HS-5 (cell line): ENCODE data around the gene TOR4A.
"Not testable (repeated sequence)": the region's sequence is repeated elsewhere in the genome, so short reads cannot be mapped to it uniquely, and the experiment has no call there.

ENCODE experiments used
- DNase-seq: peaks from one replicate; pipeline ENCODE4 v3.0.0-alpha.2; 2012; ENCODE audit warnings: low read depth

The TOR4A gene

DNA sequence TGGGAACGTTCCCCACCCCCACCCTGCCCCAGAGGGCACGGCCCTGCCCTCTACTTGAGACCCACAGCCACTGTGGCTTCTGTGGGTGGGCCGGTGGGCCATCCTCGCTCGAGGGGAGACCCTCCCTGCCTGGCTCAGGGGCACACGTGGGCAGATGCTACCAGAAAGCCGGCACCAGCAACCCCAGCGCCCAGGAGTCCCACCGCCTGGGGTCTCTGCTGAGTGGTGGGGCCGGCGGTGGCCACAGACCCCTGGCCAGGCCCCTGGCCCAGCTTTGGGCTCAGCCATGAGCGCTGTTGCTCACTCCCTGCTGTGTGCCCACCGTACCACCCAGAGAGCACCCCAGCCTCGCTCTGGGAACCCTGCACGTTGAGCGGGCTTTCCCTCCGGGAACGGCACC lies 41.1 kb downstream of the TOR4A start:
- no peak for DNase-seq

DNA sequence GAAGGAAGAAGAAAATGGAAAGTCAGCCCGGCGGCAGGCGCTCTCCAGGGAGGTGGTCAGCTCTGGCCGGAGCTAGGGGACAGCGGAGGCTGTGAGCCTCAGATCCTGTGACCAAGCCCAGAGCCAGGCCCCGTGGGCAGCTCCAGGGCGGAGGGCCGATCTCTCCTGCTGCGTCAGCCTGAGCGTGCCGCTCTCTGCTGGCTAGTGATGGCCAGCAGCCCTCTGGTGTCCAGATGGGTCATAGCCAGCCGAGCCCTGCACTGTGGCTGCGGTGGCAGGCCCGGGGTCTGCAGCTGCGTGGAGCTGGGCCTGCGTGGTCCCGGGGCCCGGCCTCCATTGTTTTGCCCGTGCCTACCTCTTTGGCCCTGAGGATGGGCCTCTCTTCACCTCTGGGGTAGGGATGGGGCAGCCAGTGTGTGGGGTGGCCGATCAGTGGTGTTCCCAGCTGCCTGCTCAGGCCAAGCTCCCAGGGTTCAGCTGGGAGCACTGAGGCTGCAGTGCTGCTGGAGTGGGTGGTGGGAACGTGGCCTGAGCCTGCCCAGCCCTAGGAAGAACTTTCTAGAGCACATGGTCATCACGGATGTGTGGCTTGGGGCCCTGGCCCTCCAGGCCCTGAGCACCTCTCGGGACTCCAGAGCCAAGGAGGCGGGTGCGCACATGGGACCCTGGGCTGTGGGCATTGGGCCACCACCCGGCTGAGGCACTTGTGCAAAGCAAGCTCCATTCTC lies 41.6 kb downstream of the TOR4A start:
- no peak for DNase-seq

DNA sequence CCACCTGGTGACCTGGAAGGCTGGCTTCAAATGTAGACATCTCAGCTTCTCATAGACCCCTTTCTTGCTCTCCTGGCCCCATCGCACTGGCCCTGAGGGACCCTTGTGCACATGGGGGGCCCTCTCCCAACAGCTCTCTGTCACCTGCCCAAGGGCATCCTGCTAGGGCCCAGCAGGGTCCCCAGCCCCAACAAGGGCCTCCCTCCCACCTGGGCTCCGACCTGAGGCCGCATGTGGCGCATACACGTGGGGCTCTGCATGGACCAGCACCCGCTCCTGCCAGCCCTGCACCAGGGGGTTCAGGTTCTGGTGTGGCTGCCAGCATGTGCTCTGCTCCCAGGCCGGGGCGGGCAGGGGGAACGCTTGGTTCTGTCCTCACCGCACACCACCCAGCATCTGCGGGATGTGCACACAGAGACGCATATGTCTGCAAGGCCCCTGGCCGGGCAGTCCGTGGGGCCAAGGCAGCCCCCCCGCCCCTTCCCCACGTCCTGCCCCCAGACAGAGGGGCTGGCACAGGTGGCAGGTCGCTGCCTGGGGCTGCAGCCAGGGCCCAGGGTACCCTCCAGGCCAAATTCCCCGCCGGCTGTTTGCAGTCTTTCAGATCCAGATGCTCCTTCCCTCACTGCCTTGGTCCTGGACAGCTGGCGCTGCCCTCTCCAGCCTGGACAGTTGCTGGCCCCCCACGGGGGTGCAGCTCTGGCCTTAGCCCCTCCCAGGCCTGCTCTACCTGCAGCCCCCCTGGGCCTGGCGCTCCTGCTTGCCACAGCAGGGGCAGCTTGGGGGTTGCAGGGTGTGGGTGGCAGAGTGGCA lies 42.4 kb downstream of the TOR4A start:
- no peak for DNase-seq

DNA sequence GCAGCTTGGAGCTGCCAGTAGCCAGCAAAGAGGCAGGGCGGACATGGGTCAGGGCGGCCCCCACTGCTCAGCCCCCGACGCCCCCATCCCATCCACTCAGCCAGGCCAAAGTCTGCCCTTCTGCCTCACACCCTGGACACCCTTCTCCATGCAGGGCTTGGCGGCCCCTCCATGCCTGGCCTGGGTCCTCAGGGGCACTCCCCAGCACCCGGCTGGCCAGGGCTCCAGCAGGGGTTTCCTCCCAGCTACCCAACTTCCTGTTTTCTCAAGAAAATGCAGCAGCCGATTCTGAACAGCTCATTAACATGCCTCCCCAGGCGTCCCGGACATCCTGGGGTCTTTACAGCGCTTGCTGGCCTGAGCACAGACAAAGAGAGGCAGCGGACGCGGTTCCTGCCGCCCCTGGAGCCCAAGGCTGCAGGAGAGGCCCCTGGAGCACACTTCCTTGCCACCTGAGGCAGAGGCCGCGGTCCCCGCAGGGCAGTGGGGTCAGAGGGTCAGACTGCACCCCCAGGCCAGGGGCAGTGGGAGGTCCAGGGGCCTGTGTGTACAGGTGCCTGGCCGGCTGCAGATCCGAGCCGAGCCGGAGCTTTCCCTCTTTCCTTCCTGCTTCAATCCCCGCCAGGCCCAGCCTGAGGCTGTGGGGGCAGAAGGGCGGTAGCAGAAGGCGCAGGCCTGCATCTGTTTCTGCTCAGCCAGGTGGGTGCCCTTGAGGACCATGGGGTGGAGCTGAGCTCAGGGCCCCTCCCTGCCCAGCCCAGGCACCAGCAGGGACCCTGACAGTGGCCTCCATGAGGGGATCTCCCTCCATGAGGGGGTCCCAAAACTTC lies 43.2 kb downstream of the TOR4A start:
- DNase-seq = no peak

DNA sequence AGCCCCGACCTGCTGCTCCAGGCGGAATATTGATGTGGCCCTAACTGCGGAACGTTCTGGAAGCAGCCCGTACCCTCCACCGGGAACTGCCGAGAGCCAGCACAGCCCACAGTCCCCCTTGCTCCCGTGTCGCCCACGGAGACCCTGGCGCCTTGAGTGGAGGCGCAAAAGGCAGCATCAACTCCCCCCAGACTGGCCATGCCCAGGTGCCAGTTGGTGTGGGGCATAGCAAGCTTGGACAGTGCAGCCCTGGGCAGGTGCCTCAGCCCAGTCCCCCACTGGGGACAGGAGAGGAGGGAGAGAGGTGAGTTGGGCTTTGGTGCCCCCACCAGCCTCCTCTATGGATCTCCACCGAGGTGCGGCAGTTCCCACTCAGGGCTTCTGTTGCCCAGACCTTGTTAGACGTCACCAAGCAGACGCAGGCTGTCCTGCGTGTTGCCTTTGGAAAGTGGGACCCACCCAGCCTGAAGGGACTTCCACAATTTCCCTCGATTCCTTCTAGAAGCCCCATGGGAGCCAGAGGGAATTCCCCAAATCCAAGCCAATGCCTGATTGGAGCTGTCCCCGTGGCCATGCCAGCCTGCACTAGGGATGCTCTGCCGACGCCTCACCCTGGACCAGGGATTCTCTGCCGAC lies 44.3 kb downstream of the TOR4A start:
- DNase-seq = no peak

DNA sequence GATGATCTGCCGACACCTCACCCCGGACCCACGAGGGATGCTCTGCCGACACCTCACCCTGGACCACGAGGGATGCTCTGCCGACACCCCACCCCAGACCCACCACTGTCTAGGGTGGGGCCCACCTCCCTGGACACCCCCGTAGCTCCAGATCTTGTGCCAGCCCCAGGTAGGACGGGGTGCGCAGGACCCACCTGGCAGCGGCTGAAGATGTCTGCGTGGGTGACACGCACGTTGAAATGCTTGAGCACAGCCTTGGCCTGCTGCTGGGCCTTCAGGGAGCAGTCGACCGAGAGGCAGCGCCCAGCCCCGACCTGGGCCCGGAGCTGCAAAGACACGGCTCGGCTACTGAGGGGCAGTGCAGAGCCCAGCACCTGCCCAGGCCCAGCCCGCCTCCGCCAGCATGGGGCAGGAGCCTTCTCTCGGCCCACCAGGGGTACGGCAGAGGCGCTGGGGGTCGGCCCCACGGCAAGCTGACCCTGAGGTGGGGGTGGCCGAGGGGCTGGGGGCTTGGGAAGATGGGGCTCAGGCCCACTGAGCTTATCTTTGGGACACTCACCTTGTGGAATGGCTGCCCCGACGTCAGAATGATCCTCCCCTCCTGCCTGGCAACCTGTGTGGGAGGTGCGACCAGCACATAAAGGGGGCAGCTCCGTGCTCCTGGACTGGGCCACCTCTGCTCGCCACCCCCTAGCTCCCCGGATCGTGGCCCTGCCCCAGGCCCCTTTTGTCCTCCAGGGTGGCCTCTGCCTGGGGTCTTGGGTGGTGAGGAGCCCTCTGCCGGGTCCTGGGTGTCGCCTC lies 46.2 kb downstream of the TOR4A start:
- DNase-seq = no peak

DNA sequence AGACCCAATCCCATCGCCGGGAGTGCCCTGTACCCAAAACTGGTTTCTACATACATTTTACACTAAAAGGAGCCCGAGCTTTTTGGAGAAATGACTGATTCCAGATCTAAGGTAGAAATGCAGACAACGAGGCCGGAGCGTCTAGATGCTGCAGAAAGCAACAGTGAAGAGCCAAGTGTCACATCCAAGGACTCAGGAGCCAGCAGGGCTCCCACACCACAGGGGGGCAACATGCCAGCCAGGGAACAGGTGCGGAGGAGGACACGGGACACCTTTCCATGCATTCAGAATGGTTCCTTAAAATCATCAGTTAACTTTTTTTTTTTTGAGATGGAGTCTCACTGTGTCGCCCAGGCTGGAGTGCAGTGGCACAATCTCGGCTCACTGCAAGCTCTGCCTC lies 47.6 kb downstream of the TOR4A start:
- no peak for DNase-seq

DNA sequence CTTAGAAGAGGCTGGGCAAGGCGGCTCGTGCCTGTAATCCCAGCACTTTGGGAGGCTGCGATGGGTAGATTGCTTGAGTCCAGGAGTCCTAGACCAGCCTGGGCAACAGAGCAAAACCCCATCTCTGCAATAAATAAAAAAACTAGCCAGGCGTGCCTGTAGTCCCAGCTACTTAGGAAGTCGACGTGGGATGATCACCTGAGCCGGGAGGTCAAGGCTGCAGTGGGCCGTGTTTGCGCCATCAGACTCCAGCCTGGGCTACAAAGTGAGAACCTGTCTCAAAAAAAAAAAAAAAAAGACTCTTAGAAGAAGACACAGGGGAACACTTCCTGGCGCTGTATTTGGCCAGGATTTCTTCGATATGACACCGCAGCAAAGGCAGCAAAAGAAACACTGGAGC lies 48.3 kb downstream of the TOR4A start:
- no peak for DNase-seq

DNA sequence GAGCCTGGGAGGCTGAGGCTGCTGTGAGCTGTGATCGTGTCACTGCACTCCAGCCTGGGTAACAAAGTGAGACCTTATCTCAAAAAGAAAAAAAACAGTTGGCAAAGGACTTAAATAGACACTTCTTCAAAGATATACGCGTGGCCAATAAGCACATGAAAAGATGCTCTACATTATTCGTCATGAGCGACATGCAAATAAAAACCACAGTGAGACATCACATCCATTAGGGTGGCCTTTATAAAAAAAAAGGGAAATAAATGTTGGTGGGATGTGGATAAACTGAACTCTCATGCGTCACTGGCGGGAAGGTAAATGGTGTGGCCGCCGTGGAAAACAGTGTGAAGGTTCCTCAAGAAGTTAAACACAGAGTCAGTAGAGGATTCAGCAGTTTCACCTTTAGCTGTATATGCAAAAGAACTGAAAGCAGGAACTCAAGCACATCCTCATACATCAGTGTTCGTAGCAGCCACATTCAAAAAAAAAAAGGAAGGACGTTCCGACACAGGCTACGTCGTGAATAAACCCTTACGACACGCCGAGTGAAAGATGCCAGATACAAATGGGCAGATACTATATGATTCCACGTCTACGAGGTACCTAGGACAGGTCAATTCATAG lies 49.0 kb downstream of the TOR4A start:
- no peak for DNase-seq

DNA sequence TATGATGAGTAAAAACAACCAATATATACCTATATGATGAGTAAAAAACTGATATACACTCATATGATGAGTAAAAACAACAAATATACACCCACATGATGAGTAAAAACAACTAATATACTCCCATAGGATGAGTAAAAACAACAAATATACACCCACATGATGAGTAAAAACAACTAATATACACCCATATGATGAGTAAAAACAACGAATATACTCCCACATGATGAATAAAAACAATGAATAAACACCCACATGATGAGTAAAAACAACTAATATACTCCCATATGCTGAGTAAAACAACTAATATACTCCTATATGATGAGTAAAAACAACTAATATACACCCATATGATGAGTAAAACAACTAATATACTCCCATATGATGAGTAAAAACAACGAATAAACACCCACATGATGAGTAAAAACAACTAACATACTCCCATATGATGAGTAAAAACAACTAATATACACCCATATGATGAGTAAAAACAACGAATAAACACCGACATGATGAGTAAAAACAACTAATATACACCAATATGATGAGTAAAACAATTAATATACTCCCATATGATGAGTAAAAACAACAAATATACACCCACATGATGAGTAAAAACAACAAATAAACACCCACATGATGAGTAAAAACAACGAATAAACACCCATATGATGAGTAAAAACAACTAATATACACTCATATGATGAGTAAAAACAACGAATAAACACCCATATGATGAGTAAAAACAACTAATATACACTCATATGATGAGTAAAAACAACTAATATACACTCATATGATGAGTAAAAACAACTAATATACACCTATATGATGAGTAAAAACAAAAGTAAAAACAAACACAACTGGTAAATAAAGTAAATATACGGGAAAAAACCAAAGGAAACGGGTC lies 50.4 kb downstream of the TOR4A start:
- not testable (repeated sequence) for DNase-seq

DNA sequence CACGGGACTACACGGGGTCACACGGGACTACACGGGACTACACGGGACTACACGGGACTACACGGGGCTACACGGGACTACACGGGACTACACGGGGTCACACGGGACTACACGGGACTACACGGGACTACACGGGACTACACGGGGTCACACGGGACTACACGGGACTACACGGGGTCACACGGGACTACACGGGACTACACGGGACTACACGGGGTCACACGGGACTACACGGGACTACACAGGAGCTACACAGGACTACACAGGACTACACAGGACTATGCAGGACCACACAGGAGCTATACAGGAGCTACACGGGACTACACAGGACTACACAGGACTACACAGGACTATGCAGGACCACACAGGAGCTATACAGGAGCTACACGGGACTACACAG lies 52.1 kb downstream of the TOR4A start:
- not testable (repeated sequence) for DNase-seq

DNA sequence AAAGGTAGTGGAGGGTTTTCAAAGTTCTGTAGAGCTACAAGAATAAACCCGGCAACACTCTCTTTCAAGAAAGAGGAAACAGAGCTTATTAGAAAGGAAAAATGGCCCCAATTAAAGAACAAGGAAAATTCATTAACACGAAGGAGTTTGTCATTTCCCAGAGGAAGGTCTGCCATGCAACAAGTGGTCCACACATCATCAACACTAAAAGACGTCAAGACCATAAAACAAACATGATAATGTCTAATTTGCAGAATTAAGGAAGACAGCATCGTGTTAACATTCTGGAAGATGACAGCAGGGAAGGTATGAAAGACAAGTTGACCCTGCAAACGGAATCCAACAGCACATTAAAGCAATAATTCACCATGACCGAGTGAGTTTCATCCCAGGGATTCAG lies 53.2 kb downstream of the TOR4A start:
- DNase-seq = no peak

DNA sequence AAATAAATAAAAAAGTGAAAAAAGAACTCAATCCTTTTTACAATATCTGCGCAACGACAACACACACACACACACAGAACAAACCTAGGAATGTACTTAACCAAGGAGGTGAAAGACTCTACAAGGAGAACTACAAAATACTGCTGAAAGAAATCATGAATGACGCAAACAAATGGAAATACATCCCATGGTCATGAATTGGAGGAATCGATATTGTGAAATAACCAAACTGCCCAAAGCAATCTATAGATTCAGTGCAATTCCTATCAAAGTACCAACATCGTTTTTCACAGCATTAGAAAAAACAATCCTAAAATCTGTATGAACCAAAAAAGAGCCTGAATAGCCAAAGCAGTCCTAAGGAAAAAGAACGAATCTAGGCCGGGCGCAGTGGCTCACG lies 54.4 kb downstream of the TOR4A start:
- no peak for DNase-seq
